Suprapubic skin (tissue), 3 donors: Measurements from ENCODE around the gene DHRS4L2.
"Not testable (repeated sequence)": the region's sequence is repeated elsewhere in the genome, so short reads cannot be mapped to it uniquely, and the experiment has no call there.

Experiments
- CTCF ChIP-seq, 2 donors: fragments of 200-600 bp in 1 of 2; fragments of 450-650 bp in 1 of 2; sonication (generic) in 1 of 2; IDR thresholded peaks; one replicate each; pipeline ENCODE4 v1.5.1; 2016 to 2019; ENCODE audit warnings: antibody characterized with exemption in 2 of 2, mild to moderate bottlenecking in 1 of 2, moderate library complexity in 1 of 2
- EP300 ChIP-seq: sonication (generic); formaldehyde crosslinking; IDR thresholded peaks from one replicate; pipeline ENCODE4 v1.6.1; 2017; ENCODE audit warnings: antibody characterized with exemption

- TF ChIP-seq EP300; CTCF (IDR thresholded peaks at IDR 0.05): not testable (repeated sequence)
Measured at GRCh38 chr14:24050753-24051152, 62.0 kb downstream of the DHRS4L2 start.
